NCI-H1417 (cell line): Measurements from ENCODE around the gene ARL6.
A peak's percentile ranks its signal among the peaks of the same experiment; 100 is the strongest.
"Not testable (repeated sequence)": the region's sequence is repeated elsewhere in the genome, so short reads cannot be mapped to it uniquely, and the experiment has no call there.

Source experiments
- DNase-seq, 3 experiments: peaks; one replicate each; lab custom pipeline; 2025; lab: John Stamatoyannopoulos, UW

The ARL6 gene

DNA sequence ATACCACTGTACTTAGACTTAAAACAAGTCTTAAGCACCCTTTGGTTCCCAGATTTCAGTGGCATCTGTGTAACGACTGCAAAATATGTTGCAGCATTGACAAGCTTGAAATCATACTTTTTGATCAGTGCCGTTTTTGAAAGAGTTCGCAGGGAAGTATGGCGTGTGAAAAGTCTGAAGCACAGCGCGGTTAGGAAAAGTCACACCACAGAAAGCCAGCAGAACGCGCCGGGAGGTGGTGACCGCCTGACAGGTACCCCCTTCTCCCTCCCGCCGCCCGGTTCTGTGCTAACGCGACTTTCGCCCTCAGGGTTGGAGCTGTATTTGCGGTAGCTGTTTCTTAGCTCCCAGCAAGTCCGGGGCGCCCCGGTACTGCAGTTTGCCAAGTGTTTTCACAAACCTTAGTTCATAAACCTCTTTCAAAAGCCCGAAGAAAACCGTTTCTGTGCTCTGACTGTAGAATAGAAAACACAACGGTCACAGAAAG is 56.8 kb downstream of the ARL6 start:
- peak in 2 of 3 experiments; percentile 72 to 91 for DNase-seq

DNA sequence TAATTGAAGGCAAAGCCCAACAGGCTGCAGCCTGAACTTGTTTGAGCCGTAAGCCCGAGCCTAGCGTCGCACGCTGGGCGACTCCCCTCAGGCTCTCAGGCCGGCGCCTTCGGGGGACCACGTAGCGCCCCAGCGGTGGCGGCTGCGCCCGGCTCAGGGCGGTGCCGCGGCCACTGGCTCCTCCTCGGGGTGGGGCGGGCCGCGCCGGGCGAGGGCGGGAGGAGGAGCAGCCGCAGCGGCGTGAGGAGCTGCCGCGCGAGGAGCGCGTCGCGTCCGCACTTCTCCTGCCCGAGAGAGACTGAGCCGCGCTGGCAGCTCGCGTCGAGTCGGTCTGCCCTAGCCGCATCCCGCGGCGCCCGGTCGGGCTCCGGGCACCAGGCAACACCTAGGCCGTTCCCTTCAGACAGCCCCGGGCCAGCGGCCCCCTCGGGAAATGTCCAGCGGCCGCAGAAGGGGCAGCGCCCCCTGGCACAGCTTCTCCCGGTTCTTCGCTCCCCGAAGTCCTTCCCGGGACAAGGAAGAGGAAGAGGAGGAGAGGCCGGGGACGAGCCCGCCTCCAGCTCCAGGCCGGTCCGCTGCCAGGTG is 57.3 kb downstream of the ARL6 start, which contains the start of gene CRYBG3:
Gene CRYBG3 (plus strand): TSS at position 238 of the 585 bp plus-strand sequence. CDS start 196 bp downstream, at position 434.
- peak; percentile 75 to 91 (median 87) for DNase-seq

- DNase-seq: peak in 2 of 3 experiments; percentile 65
These were observed 57.8 kb downstream of the ARL6 start for GRCh38 chr3:97822359-97822775.

DNA sequence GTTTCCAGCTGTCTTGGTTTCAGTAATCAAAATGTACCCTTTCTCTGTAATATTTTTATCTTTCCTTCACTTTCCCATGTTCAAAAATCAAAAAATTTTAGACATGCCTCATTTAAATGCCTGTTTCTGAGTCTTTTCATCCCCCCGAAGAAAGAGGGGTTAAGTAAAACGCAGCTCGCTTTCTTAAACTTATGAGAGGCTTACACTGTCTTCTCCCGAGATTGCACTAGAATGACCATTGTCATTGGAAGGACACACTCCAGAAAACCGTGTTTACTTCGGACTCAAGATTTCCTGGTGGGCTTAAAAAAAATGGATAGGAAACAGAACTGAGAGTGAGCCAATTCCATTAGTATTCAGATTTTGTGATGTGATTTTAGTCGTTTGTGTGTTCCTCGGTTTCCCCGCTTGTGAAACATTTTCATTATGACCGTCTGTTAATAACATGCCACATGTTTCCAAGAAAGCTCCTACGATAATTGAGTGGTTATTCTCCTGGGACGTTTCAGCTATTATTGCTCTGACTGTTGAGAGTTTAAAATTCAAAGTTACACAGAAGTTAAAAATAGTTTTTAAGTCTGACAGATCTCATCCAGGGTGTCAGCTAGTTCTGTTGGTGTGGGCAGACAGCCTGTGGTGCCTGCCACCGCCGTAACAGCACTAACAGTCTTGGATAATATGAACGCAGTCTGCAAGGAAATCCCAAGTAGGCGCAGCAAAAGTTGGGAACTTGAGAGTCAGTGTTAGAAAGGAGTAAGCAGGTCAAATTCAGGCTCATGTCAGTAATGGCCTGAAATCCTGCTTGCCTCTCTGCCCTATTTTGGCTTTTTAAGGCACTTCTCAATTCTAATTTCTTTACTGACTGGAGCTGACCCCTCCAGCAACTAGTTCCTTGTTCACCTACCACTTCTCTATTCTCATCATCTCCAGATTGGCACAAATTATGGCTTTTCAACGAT is 58.8 kb downstream of the ARL6 start:
- DNase-seq: peak in 1 of 3 experiments; percentile 45

DNA sequence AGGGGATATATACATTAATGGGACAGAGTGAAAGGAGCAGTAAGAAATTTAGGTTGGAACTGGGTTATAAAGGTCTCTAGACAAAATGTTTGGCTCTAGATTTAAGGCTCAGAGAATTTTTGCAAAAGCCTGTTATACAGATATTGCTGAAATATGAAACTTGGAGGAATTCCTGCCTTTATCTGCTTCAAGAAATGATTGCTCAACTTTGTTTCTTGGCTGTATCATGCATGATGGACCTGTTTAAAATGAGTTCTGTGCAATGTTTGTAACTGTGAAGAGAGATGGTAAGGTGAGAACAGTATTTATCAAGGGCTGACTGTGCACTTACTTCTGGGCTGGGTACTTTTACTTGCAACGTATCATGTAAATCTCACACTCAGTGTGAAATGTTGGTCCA is 60.5 kb downstream of the ARL6 start:
- DNase-seq: no peak

GRCh38 chr3:97827741-97828471 is 63.3 kb downstream of the ARL6 start:
- DNase-seq: no peak

- no peak for DNase-seq
These were observed 64.6 kb downstream of the ARL6 start for GRCh38 chr3:97829198-97829597.

- DNase-seq: no peak
These were observed 66.1 kb downstream of the ARL6 start for GRCh38 chr3:97830638-97831037.

DNA sequence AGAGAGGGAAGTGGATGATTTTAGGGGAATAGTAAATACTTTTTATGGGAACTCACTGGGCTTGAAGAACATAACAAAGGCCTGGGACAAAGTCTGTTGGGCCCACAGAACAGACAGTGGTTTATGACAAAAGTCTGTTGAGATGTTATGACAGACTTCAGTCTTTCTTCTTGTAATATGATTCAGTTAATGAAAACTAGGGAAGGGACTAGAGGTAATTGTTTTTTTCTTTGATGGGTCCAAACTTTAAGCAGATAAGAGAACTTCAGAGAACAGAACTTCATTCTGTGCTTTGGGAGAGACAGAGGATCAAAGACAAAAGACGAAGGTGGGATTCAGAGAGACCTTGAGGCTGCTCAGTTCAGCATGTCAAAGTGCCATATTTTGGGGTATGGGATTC is 66.6 kb downstream of the ARL6 start:
- no peak for DNase-seq

DNA sequence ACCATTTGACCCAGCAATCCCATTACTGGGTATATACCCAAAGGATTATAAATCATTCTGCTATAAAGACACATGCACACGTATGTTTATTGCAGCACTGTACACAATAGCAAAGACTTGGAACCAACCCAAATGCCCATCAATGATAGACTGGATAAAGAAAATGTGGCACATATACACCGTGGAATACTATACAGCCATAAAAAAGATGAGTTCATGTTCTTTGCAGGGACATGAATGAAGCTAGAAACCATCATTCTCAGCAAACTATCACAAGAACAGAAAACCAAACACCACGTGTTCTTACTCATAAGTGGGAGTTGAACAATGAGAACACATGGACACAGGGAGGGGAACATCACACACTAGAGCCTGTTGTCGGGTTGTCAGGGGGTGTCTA is 68.6 kb downstream of the ARL6 start:
- DNase-seq: not testable (repeated sequence)

- DNase-seq: peak in 1 of 3 experiments; percentile 27
These were observed 71.2 kb downstream of the ARL6 start for GRCh38 chr3:97835761-97836160.

DNA sequence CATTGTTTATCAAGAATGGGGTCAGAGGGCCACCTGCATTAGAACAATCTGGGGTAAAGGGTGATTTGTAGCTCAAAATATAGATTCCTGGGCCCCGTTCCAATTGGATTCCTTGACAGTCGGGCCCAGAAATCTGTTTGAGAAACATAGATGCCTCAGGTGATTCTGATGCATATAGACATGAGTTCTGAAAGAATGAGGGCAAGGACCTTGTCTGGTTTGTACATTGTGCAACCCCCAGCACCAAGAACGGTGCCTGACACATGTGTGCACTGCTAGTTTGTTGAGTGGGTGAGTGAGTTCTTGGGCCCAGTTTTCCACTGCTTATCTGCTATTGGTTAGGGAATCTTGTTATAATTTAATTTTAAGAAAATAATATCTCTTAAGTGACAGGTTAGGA is 73.8 kb downstream of the ARL6 start:
- DNase-seq: no peak

GRCh38 chr3:97839944-97840343 is 75.4 kb downstream of the ARL6 start:
- DNase-seq: no peak

- no peak for DNase-seq
These were observed 76.7 kb downstream of the ARL6 start for GRCh38 chr3:97841304-97841703.

DNA sequence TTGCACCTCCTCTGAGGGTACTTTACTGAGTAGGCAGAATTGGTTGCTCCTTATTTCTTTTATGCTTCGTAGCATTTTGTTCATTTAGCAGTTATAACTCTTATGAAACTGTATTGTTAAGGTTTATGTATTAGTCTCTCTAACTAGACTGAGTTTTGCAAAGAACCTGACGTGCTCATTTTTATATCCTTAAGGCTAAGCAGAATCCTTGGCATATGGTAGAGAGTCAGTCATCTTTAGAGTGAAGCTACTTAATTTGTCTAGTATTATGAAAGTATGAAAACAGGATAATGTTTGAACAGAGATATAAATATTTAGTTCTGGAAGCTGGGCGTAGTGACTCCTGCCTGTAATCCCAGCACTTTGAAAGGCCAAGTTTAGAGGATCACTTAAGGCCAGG is 77.4 kb downstream of the ARL6 start:
- DNase-seq: no peak

GRCh38 chr3:97848779-97849178 is 84.2 kb downstream of the ARL6 start:
- DNase-seq: no peak
